ENCODE data around the gene MT1H. TPM values are rescaled to one million over a fixed set of nuclear protein-coding genes. Genes with fewer than 3 reads are reported as not detected.
"Not testable (repeated sequence)": the region's sequence is repeated elsewhere in the genome, so short reads cannot be mapped to it uniquely, and the experiment has no call there.

MT1H gene
- total RNA-seq, 1 donor from 2014 or later: not detected

- TF ChIP-seq CTCF (IDR thresholded peaks at IDR 0.05): no peak
- Mint-ChIP-seq H3K4me3 (ENCODE audit: unreplicated experiment) (no peak overlapping the region), H3K27ac (ENCODE audit: unreplicated experiment) (no peak overlapping the region), H3K36me3 (ENCODE audit: low read depth) (no peaks in the 10 kb centered on the region), H3K4me1 (ENCODE audit: low read depth) (no peaks in the 10 kb centered on the region), H3K9me3 (ENCODE audit: low read depth) (no peaks in the 10 kb centered on the region), H3K27me3 (ENCODE audit: low read depth) (no peaks in the 10 kb centered on the region)
- DNase-seq (ENCODE audit: low spot score): no peak
Observed at GRCh38 chr16:56715126-56715525, 45.5 kb downstream of the MT1H start.

- no peak for TF ChIP-seq CTCF (IDR thresholded peaks at IDR 0.05)
- Mint-ChIP-seq H3K4me3 (ENCODE audit: unreplicated experiment) (no peak overlapping the region), H3K4me1 (ENCODE audit: low read depth) (no peaks in the 10 kb centered on the region), H3K27ac (ENCODE audit: unreplicated experiment) (no peak overlapping the region), H3K9me3 (ENCODE audit: low read depth) (no peaks in the 10 kb centered on the region), H3K36me3 (ENCODE audit: low read depth) (no peaks in the 10 kb centered on the region), H3K27me3 (ENCODE audit: low read depth) (no peaks in the 10 kb centered on the region)
- DNase-seq (ENCODE audit: low spot score): no peak
Observed at GRCh38 chr16:56716761-56717160, 47.1 kb downstream of the MT1H start.

GRCh38 chr16:56717532-56717931, 47.9 kb downstream of the MT1H start:
- H3K4me1 Mint-ChIP-seq (ENCODE audit: low read depth); H3K9me3 Mint-ChIP-seq (ENCODE audit: low read depth); H3K27ac Mint-ChIP-seq (ENCODE audit: unreplicated experiment); H3K36me3 Mint-ChIP-seq (ENCODE audit: low read depth); H3K4me3 Mint-ChIP-seq (ENCODE audit: unreplicated experiment); DNase-seq (ENCODE audit: low spot score); H3K27me3 Mint-ChIP-seq (ENCODE audit: low read depth): not testable (repeated sequence)

Other genes starting within 250 kb of the MT1H start
- gene AMFR, start 244.3 kb upstream of the MT1H start, total RNA-seq: 95.4 to 104 TPM (median 99.0 TPM) in 3 replicates
- 69.0 to 80.5 TPM (median 72.7 TPM) in 3 replicates for gene NUDT21, start 218.5 kb upstream of the MT1H start, total RNA-seq
- 62.6 to 68.6 TPM (median 62.9 TPM) in 3 replicates for gene OGFOD1, start 218.3 kb upstream of the MT1H start, total RNA-seq
- 32.6 to 47.0 TPM (median 36.9 TPM) in 3 replicates for gene BBS2, start 149.8 kb upstream of the MT1H start, total RNA-seq
- not detected in 3 replicates for gene MT4, start 104.7 kb upstream of the MT1H start, total RNA-seq
- 0.77 TPM in 1 of 3 replicates, not detected in the others for gene MT3, start 80.3 kb upstream of the MT1H start, total RNA-seq
- 160 to 407 TPM (median 183 TPM) in 3 replicates for gene MT2A, start 61.2 kb upstream of the MT1H start, total RNA-seq
- 23.2 to 35.8 TPM (median 31.4 TPM) in 3 replicates for gene MT1E, start 44.0 kb upstream of the MT1H start, total RNA-seq
- gene MT1M, start 37.2 kb upstream of the MT1H start, total RNA-seq: 0.35 to 0.59 TPM in 2 of 3 replicates, not detected in the other
- 1.1 TPM in 1 of 3 replicates, not detected in the others for gene MT1A, start 31.1 kb upstream of the MT1H start, total RNA-seq
- not detected in 3 replicates for gene MT1B, start 17.9 kb upstream of the MT1H start, total RNA-seq
- 2.6 to 5.8 TPM (median 4.4 TPM) in 3 replicates for gene MT1F, start 11.9 kb upstream of the MT1H start, total RNA-seq
- 1.1 TPM in 2 of 3 replicates, not detected in the other for gene MT1G, start 1.7 kb upstream of the MT1H start, total RNA-seq
- gene MT1X, start 12.7 kb downstream of the MT1H start, total RNA-seq: 36.6 to 136 TPM (median 44.7 TPM) in 3 replicates
- 48.6 to 86.9 TPM (median 50.0 TPM) in 3 replicates for gene NUP93, start 60.3 kb downstream of the MT1H start, total RNA-seq
- gene SLC12A3, start 195.4 kb downstream of the MT1H start, total RNA-seq: not detected in 3 replicates

Measured in chondrocyte (in vitro differentiated cells).